Stomach (tissue), 9 donors: Measurements from ENCODE around the gene PATZ1. TPM values are rescaled to one million over a fixed set of nuclear protein-coding genes. Genes with fewer than 3 reads are reported as not detected.

Experiments
- DNase-seq, 2 donors: peaks; one replicate each; pipeline versions ENCODE4 v3.0.0 to v3.0.0-alpha.2; 2013 to 2019
- H3K27ac ChIP-seq, 5 donors: fragments of 200-600 bp in 4 of 5; sonication (generic) in 4 of 5; one replicate each; pipeline ENCODE4 v1.5.1; 2013 to 2019; ENCODE audit warnings: mild to moderate bottlenecking in 1 of 5, moderate library complexity in 1 of 5
- H3K27me3 ChIP-seq, 3 donors: fragments of 200-600 bp; sonication (generic); one replicate each; pipeline ENCODE4 v1.5.1; 2017 to 2019; ENCODE audit warnings: mixed run types in 1 of 3
- H3K36me3 ChIP-seq, 4 donors: fragments of 200-600 bp; sonication (generic); 1 replicate in 3 of 4; 2 replicates in 1 of 4; pipeline ENCODE4 v1.5.1; 2016 to 2019
- H3K4me1 ChIP-seq, 4 donors: fragments of 200-600 bp; sonication (generic); one replicate each; pipeline ENCODE4 v1.5.1; 2016 to 2019
- H3K4me3 ChIP-seq, 4 donors: fragments of 200-600 bp; sonication (generic) in 3 of 4; one replicate each; pipeline ENCODE4 v1.5.1; 2016 to 2019; ENCODE audit warnings: mild to moderate bottlenecking in 1 of 4
- H3K9me3 ChIP-seq, 4 donors: fragments of 200-600 bp; sonication (generic); one replicate each; pipeline ENCODE4 v1.5.1; 2016 to 2019
- EP300 ChIP-seq: sonication (generic); formaldehyde crosslinking; IDR thresholded peaks from one replicate; pipeline ENCODE4 v1.6.1; 2017; ENCODE audit warnings: antibody characterized with exemption
- POLR2A ChIP-seq, 4 donors: fragments of 450-650 bp; IDR thresholded peaks; one replicate each; pipeline ENCODE4 v1.6.1; 2016; ENCODE audit warnings: antibody characterized with exemption in 4 of 4, control low read depth in 2 of 4, mild to moderate bottlenecking in 1 of 4, moderate library complexity in 1 of 4
- POLR2AphosphoS5 ChIP-seq, 3 donors: sonication (generic); formaldehyde crosslinking; IDR thresholded peaks; one replicate each; pipeline ENCODE4 v1.6.1; 2016; ENCODE audit warnings: antibody characterized with exemption in 3 of 3
- WGBS, 5 donors: extraction: QIAGEN DNeasy Blood & Tissue Kit in 3 of 5; methylation state at CpG; one replicate each; pipeline versions ENCODE4 v1.1.5 to v1.1.7; 2013 to 2018; 5-methylcytosine and 5-hydroxymethylcytosine counted together
- intact Hi-C: fragments of 100-400 bp; cut with DNase I; formaldehyde crosslinking; loops from one replicate; pipeline ENCODE4 v1.15.1; 2023; ENCODE audit warnings: low total_unique reads
- polyA plus RNA-seq, 3 donors: library from polyadenylated mRNA; stranded (reverse); fragments of 200-250 nt; gene quantifications; one replicate each; pipeline ENCODE4 v1.2.3, GENCODE V29; 2013
- total RNA-seq, 5 donors: library from RNA; depleted of rRNA; stranded (reverse); fragments of >200 nt; gene quantifications; one replicate each; pipeline versions ENCODE4 v1.1.0 to v1.2.3, GENCODE V29; 2014 to 2016
- TF ChIP-seq, protein P1 (sequence below), 7 experiments: fragments of 450-650 bp in 4 of 7; fragments of 200-600 bp in 3 of 7; sonication (generic) in 3 of 7; IDR thresholded peaks; one replicate each; pipeline ENCODE4 v1.5.1; 2016 to 2019; ENCODE audit warnings: antibody characterized with exemption in 7 of 7, control low read depth in 2 of 7, mild to moderate bottlenecking in 1 of 7
- donor health status: healthy with polysubstance abuse.
- donor health status: Bipolar disorder and iron deficiency.
- donor health status: healthy.

The PATZ1 gene
- total and polyA plus RNA-seq, 8 donors, result 4.9 to 21.1 (median 14.0) TPM

- Histone ChIP-seq H3K27me3 (no peaks in the 10 kb centered on the region), H3K36me3 (peaks cover 16 to 82% (median 75%) of the 10 kb centered on the region in 4 donors), H3K4me3 (peak overlapping the region in 1 of 4 donors; percentile 15), H3K27ac (peak overlapping the region; percentile 10 to 89 (median 24)), H3K9me3 (no peaks in the 10 kb centered on the region), H3K4me1 (peaks cover 54 to 82% (median 68%) of the 10 kb centered on the region in 4 donors)
- 30 to 52% (median 31%) methylated on average over 4 to 6 of the region's 6 CpGs for WGBS, 5 donors
- intact Hi-C loops, result no loop called here
- DNase-seq, result peak in 1 of 2 donors; percentile 40
- TF ChIP-seq POLR2AphosphoS5 (IDR thresholded peaks at IDR 0.05) (no peak), POLR2A (IDR thresholded peaks at IDR 0.05) (no peak)
Measured at GRCh38 chr22:31339148-31339832, 6.9 kb downstream of the PATZ1 start.

DNA sequence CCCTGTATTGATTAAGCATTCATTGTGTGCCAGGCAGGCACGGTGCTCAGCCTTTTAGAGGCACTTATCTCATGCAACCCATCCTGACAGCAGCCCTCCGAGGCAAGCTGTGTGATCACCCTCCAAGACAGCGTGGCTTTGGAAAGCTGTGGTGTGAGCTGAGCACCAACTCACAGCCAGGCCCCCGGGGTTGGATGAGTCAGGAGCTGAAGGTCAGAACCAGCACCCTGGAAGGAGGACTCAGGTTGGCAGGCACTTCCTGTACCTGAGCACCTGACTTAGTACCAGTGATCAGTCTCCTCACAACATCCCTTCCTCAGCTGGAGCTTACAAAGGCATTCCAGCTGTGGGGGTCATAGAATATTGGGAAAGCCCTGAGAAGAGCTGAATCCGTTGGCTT, 9.0 kb downstream of the PATZ1 start:
- Histone ChIP-seq H3K9me3 (no peaks in the 10 kb centered on the region), H3K4me1 (peaks cover 42 to 78% (median 61%) of the 10 kb centered on the region in 4 donors), H3K27ac (no peak overlapping the region), H3K27me3 (no peaks in the 10 kb centered on the region), H3K4me3 (no peak overlapping the region), H3K36me3 (peaks cover 25 to 97% (median 91%) of the 10 kb centered on the region in 4 donors)
- DNase-seq, result peak; percentile 28 to 44
- 61 to 93% (median 79%) methylated on average over 3 to 5 of the region's 5 CpGs for WGBS, 5 donors
- no peak for TF ChIP-seq POLR2AphosphoS5 (IDR thresholded peaks at IDR 0.05)
- TF ChIP-seq POLR2A (IDR thresholded peaks at IDR 0.05), result no peak
- TF ChIP-seq, protein P1, sequence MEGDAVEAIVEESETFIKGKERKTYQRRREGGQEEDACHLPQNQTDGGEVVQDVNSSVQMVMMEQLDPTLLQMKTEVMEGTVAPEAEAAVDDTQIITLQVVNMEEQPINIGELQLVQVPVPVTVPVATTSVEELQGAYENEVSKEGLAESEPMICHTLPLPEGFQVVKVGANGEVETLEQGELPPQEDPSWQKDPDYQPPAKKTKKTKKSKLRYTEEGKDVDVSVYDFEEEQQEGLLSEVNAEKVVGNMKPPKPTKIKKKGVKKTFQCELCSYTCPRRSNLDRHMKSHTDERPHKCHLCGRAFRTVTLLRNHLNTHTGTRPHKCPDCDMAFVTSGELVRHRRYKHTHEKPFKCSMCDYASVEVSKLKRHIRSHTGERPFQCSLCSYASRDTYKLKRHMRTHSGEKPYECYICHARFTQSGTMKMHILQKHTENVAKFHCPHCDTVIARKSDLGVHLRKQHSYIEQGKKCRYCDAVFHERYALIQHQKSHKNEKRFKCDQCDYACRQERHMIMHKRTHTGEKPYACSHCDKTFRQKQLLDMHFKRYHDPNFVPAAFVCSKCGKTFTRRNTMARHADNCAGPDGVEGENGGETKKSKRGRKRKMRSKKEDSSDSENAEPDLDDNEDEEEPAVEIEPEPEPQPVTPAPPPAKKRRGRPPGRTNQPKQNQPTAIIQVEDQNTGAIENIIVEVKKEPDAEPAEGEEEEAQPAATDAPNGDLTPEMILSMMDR (IDR thresholded peaks at IDR 0.05), result no peak
- TF ChIP-seq EP300, result no peak
- intact Hi-C loops, result no loop called here

DNA sequence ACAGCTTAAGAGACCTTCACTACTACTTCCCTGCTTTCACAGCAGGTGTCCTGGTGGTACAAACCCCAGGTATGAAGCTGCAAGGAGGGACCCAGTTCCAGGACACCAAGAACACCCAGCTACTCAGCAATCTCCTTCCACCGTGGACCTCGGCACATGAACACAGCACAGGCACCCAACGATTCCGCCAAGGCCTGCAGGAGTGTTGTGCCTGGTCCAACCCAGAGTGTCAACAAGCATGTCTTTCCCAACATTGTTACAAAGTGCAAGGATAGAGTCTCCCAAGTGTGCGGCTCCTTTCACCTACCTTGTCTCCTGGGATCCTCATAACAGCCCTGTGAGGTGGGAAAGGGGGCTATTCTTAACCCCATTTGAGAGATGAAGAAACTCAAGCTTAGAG, 11.8 kb downstream of the PATZ1 start:
- no peaks in the 10 kb centered on the region for H3K9me3 ChIP-seq
- peaks cover 32 to 97% (median 90%) of the 10 kb centered on the region in 4 donors for H3K36me3 ChIP-seq
- H3K4me3 ChIP-seq, result no peak overlapping the region
- TF ChIP-seq POLR2AphosphoS5 (IDR thresholded peaks at IDR 0.05) (no peak), EP300 (no peak), POLR2A (IDR thresholded peaks at IDR 0.05) (no peak)
- TF ChIP-seq, protein P1 (IDR thresholded peaks at IDR 0.05), result no peak
- DNase-seq, result no peak
- no peaks in the 10 kb centered on the region for H3K27me3 ChIP-seq
- no peak overlapping the region for H3K27ac ChIP-seq
- intact Hi-C loops, result no loop called here
- 53 to 92% (median 65%) methylated on average over 5 of the region's 5 CpGs for WGBS, 5 donors
- peaks cover 15 to 50% (median 32%) of the 10 kb centered on the region in 4 donors for H3K4me1 ChIP-seq

DNA sequence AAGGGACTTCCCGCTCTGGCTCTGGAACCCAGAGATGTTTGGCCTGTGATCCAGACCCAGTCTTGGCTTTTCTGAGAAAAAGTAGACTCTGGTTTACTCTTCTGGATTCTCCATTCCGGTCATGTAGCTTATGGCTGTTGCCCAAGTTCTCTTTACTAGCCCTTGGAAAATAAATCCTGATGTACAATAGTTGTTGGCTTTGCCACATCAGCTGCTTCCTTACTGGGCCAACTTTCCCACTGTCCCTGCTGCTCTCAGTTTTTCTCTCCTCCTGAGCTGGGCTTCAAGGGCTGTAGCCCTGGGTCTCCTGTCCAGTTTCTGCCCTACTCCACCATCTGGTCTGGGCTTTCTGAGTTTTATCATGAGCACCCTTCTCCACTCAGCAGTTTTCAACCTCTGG, 12.5 kb downstream of the PATZ1 start:
- Histone ChIP-seq H3K27ac (peak overlapping the region in 2 of 5 donors; percentile 22 to 57), H3K27me3 (no peaks in the 10 kb centered on the region), H3K9me3 (no peaks in the 10 kb centered on the region), H3K36me3 (peaks cover 37 to 99% (median 93%) of the 10 kb centered on the region in 4 donors), H3K4me1 (peaks cover 9 to 43% (median 26%) of the 10 kb centered on the region in 4 donors), H3K4me3 (no peak overlapping the region)
- DNase-seq, result no peak
- 34 to 59% (median 52%) methylated on average over 2 of the region's 2 CpGs for WGBS, 5 donors
- intact Hi-C loops, result no loop called here
- TF ChIP-seq POLR2AphosphoS5 (IDR thresholded peaks at IDR 0.05), result no peak

GRCh38 chr22:31332886-31333285, 13.3 kb downstream of the PATZ1 start:
- 40 to 65% (median 48%) methylated on average over 1 of the region's 1 CpG for WGBS, 5 donors
- TF ChIP-seq POLR2AphosphoS5 (IDR thresholded peaks at IDR 0.05) (no peak), EP300 (no peak), POLR2A (IDR thresholded peaks at IDR 0.05) (no peak)
- TF ChIP-seq, protein P1 (IDR thresholded peaks at IDR 0.05), result no peak
- Histone ChIP-seq H3K4me3 (no peak overlapping the region), H3K27ac (no peak overlapping the region), H3K27me3 (no peaks in the 10 kb centered on the region), H3K4me1 (peaks cover 9 to 35% (median 22%) of the 10 kb centered on the region in 4 donors), H3K36me3 (peaks cover 42 to 99% (median 93%) of the 10 kb centered on the region in 4 donors), H3K9me3 (no peaks in the 10 kb centered on the region)
- intact Hi-C loops, result no loop called here
- no peak for DNase-seq
